NCI-H82 (cell line): ENCODE measurements around the gene GABPB1.

Experiments used
- DNase-seq: peaks from one replicate; lab custom pipeline; 2025; lab: John Stamatoyannopoulos, UW

The GABPB1 gene

DNA sequence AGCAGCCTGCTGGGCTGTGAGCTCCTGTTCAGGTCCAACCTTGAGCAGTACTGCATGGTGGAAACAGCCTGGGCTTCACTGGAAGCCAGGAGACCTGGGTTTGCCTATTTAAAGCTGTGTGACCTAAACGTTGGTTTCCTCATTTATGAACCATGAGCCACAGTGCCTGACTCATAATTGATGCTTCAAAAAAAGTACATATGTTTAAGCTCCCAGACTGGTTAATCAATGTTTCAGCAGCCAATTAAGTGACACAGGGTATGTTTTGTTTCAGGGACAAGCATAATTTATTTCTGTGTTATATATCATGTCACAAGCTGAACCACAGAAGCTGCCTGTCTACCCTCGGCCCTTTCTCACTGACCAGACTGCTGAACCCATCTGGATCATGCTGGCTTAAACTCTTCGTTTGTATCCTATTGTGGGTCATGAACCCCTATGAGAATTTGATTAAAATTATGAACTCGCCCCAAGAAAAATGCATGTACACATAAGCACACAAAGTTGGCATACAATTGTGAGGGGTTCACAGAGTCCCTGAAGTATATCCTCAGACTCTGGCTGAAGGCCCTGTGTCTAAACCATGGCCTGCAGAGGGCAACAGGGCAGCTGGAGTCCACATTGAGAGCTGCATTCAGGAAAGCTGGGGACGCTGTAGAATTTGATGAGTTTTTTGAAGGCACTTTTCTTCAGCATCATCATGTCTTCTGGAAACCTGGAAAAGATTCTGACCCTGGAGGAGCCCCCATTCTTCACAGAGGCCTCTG lies 113.1 kb downstream of the GABPB1 start:
- DNase-seq = no peak

DNA sequence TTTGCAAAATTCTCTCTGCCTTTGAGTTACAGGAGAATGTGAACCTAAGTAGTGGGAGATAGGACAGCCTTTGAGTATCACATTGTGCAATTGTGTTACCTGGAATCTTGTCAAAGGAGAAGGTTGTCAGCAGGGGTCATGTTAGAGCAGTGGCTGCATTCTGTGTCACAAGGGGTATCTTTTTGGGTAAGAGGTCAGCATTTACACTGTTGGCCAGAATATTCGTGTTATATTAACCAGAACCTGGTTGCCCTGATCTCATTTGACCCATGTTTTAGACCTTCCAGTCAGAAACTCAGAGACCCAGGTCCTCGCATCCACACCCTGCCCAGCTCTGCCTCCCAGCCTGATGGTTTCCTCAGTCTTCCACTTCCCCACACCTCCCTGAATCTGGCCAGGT lies 116.7 kb downstream of the GABPB1 start:
- no peak for DNase-seq

DNA sequence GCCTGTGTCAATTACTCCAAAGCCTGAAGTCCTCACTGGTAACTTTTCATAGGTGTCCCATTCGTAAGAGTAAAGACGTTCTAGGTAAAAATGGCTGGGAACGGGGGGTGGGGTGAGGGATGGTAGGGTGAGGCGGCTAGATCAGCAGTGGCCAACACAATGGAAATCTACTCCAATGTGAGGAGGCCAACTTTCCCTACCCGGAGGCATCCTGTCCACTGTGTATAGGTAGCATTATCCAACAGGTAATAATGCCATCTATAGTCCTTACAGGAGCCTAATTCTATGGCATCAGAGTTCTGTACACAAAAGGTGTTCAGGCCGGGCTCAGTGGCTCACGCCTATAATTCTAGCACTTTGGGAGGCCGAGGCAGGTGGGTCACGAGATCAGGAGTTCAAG lies 118.6 kb downstream of the GABPB1 start:
- DNase-seq = no peak

DNA sequence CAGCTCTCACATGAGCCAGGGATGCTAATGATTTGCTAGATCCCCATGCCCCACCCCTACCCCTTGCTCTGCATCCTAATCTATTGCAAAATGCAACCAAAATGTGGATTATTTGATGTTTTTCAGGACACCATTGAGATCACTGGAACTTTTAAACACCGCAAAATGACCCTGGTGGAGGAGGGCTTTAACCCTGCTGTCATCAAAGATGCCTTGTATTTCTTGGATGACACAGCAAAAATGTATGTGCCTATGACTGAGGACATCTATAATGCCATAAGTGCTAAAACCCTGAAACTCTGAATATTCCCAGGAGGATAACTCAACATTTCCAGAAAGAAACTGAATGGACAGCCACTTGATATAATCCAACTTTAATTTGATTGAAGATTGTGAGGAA lies 119.2 kb downstream of the GABPB1 start:
- no peak for DNase-seq

DNA sequence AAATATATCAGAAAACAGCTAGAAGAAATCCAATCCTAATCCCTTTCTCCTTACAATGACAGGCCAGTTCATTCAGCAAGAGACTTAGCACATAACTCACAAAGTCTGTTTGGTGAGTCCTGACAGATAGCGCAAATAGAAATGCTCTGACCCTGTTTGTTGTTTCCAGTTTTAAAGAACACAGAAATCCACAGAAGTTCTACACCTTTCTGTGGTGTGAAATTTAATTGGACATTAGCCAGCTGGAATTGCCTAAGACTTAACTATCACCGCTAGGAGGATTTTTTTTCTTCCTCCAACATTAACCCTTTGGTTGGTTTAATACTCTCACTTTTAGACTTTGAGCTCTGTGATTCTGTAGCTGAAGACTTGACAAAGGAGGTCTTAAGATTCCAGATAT lies 120.2 kb downstream of the GABPB1 start:
- peak; percentile 56 for DNase-seq

DNA sequence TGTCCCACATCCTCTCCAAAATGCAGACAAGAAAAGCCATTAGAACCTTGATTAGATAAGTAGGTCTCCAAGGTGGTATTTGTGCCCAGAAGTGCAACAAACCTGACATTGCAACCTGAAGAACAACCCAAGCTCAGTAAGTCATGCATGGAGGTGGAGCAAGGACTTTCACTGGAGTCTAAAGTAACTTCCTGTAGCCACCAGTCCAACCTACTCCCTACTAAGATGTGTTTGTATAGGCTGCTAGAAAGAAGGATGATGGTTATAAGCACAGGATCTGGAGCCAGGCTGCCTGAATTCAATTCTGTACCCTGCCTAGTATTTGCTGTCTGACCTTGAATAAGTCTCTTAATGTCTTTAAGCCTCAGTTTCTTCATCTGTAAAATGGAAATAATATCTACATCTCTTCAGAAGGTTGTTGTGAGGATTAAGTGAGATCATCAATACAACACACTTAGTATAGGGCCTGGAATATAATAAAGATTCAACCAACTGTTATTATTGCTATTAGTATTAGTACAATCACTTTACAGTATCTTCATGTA lies 121.7 kb downstream of the GABPB1 start:
- no peak for DNase-seq

DNA sequence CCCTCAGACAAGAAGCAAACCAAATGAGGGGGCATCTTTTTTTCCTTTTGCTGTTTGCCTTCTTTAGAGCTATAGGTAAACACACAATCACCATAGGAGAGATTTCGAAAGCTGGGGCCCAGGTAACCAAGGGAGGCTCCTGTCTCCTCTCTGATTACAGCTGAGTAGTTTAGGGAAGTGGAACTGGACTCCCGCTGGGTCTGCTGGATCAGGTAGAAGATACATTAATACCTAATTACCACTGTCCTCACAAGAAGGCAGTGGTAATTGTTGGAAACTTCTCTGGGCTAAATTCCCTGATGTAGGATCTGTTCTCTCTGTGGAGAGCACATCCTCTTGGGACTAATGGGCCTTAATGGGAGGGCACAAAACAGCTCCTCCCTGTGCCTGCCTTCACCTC lies 122.2 kb downstream of the GABPB1 start:
- DNase-seq = no peak

DNA sequence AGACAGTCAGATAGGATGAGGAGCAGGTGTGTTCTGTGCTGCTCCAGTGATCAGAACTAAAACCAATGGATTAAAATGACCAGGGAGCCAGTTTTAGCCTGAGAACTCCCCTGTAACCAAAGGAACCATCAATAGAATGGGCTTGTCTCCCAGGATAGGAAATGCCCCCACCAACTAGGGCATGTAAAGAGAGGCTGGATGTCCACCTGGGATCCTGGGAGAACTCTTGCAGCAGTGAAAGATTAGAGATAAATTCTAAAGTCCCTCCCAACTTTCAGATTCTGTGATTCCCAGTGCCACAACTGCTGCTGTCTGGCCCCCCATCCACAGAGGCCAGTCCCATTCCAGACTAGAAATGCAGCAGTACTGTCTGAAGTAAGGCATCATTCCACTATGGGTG lies 123.2 kb downstream of the GABPB1 start:
- DNase-seq = peak; percentile 47

DNA sequence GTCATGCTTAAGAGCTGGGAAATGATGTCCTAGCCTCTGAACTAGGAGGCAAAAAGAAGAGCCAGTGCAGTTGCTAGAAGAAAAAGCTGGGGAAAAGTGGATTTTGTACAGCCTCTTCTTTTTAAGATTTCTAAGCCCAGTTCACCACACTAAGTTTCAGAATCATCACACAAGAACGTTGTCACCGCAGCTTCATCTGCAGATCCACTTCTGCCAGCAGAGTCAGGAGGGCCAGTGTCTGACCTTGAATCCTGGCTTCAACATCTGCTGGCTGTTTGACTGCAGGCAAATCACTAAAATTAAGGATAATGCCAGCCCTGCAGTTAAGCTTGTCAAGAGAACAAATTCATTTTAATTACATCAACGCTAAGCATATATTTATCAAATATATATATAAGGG lies 125.7 kb downstream of the GABPB1 start:
- peak; percentile 49 for DNase-seq

DNA sequence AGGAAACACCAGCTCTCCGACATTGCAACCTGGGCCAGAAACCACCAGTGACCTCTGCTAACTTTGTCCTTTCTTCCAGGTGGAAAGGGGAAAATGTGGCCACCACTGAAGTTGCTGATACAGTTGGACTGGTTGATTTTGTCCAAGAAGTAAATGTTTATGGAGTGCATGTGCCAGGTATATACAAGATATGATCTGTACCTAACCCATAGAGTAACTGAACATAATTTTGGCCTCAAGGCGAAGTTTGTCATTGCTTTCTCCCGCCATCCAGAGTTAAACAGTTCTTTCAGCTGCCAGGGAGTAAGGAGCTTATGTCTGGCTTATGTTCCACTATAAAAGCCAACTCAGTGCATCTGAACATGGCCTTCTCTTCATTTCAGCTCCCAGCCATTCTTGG lies 126.1 kb downstream of the GABPB1 start:
- DNase-seq = peak; percentile 72

DNA sequence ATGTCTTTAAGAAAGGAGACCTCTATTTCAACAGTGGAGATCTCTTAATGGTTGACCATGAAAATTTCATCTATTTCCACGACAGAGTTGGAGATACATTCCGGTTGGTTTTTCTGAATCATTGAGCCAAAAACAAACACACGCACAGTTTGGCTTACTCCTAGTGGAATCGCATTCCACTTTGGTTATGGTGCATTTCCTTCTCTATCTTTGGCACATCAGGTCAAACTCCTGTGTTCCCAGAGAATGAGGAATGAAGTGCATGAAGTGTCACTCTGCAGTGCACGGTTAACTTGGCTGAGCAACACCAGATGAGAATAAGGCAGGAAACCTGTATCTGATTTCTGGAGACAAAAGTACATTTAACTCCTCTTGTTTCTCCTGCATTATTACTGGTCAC lies 127.9 kb downstream of the GABPB1 start:
- no peak for DNase-seq

DNA sequence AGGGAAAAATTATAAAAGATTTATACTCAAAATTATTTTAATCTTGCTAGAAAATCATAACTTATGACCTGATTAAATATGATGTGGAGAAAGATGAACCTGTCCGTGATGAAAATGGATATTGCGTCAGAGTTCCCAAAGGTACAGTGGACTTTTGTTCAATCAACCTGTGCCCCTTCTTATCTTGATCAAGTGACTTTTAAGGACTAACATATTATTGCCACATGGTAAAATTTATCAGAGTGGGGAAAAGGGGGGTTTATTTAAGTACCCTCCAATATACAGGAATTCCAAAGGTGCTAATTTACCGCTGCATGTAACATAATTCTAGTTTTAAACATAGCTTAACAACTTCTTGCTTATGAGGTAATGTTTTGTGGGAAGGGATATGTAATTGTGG lies 129.1 kb downstream of the GABPB1 start:
- no peak for DNase-seq
